Activated naive CD8-positive, alpha-beta T cell treated with anti-CD3 and anti-CD28 coated beads, Interleukin-2, amount 10 ng/mL, durations not matched to agents 7 days and 5 days (primary cell): ENCODE measurements around the gene RCOR3. TPM values are rescaled to one million over a fixed set of nuclear protein-coding genes. Genes with fewer than 3 reads are reported as not detected.

Source experiments
- ATAC-seq: fragments of 150-1000 bp; cut with Tn5 transposase; one replicate; pipeline ENCODE4 v1.10.0; 2021; ENCODE audit warnings: low read depth, moderate library complexity
- POLR2A ChIA-PET: fragments of 350-600 bp; sonication (Branson Sonifier 250); formaldehyde crosslinking; loops from one replicate; lab custom pipeline; 2021; ENCODE audit warnings: antibody characterized with exemption; lab: Charles Lee
- DNase-seq: peaks from one replicate; pipeline ENCODE4 v3.0.0; 2021
- H3K27ac Mint-ChIP-seq: one replicate; pipeline ENCODE4 v1.8.0; 2022; ENCODE audit warnings: mild to moderate bottlenecking, mixed read lengths
- H3K27me3 Mint-ChIP-seq: one replicate; pipeline ENCODE4 v1.8.0; 2022; ENCODE audit warnings: mild to moderate bottlenecking, moderate library complexity, mixed read lengths
- H3K36me3 Mint-ChIP-seq: one replicate; pipeline ENCODE4 v1.8.0; 2021; ENCODE audit warnings: mild to moderate bottlenecking, mixed read lengths
- H3K4me1 Mint-ChIP-seq: one replicate; pipeline ENCODE4 v1.8.0; 2021; ENCODE audit warnings: mixed read lengths
- H3K4me3 Mint-ChIP-seq: one replicate; pipeline ENCODE4 v1.8.0; 2022; ENCODE audit warnings: mild to moderate bottlenecking, moderate library complexity, mixed read lengths
- H3K9me3 Mint-ChIP-seq: one replicate; pipeline ENCODE4 v1.8.0; 2021; ENCODE audit warnings: mixed read lengths
- total RNA-seq, 2 experiments: library from RNA; stranded (reverse); gene quantifications; one replicate each; pipeline ENCODE4 v1.2.3, GENCODE V29; 2021

The RCOR3 gene
- total RNA-seq, 2 experiments from 2014 or later, result 54.8 to 61.1 TPM

DNA sequence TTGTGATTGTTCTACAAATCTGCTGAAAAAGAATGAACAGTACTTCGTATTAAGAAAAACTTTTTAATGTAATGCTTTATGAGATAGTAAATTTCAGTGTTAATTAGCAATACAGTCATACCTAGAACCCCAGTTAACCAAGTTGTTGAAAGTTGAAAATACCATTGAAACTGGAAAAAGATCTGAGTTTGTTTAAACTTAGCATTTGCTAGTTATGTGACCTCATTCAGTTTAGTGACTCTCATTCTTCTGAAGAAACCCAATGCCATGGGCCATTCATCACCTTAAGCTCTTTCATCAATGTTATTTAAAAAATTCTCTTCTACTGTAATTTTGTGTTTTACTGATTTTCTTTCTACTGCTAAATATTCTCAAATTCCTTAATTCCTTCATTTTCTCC is 20.2 kb downstream of the RCOR3 start:
- POLR2A ChIA-PET, result no interaction called here
- no peaks in the 10 kb centered on the region for H3K27me3 Mint-ChIP-seq
- no peak overlapping the region for H3K27ac Mint-ChIP-seq
- no peaks in the 10 kb centered on the region for H3K4me1 Mint-ChIP-seq
- peaks cover 7% of the 10 kb centered on the region for H3K36me3 Mint-ChIP-seq
- H3K9me3 Mint-ChIP-seq, result no peaks in the 10 kb centered on the region
- DNase-seq (no peak), ATAC-seq (no peak)
- no peak overlapping the region for H3K4me3 Mint-ChIP-seq

DNA sequence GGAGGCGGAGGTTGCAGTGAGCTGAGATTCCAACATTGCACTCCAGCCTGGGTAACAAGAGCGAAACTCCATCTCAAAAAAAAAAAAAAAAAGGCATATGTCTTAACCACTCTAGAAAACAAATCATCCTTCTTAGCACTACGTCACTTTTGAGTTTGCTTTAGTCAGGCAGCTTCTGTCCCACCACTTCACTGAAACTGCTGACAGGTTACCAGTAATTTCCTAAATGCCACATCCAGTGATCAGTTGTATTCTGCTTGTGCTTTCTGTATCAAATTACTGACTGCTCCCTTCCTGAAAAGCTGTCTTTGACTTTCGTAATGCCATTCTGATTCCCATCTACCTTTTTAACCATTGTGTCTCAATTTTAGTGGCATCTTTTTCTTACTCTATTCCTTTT is 21.7 kb downstream of the RCOR3 start:
- POLR2A ChIA-PET, result no interaction called here

DNA sequence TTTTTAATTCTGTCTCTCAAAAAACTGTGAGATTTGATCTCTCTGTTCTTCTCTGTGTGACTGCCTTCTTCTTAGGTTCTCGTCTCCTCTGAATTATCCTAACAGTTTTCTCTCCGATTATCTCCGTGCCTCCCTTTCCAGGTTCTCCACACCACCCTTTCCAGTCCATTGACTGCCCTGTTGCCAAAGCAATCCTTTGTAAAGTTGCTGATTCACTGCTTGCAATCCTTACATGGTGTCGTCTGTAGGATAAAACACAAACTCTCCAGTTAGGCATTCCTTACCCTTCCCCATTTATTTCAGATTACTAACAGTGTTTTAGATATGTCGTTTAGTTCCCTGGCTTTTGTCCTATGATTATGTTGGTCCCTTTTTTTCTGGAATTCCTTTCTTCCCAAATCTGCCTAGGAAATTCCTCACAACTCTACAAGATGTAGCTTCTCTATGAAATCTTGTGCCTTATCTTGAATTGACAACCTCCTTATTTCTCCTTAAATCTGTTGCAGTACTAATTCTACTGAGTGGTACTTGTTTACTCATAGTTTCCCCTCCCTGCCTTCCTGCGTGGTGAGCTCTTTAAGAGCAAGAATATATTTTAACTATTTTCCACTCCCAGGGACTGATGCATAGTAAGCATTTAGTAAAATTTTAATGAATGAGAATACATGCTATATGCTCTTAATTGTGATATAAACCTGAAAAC is 22.3 kb downstream of the RCOR3 start:
- Mint-ChIP-seq H3K4me3 (no peak overlapping the region), H3K27me3 (no peaks in the 10 kb centered on the region), H3K36me3 (peaks cover 20% of the 10 kb centered on the region), H3K9me3 (no peaks in the 10 kb centered on the region), H3K27ac (no peak overlapping the region), H3K4me1 (no peaks in the 10 kb centered on the region)
- POLR2A ChIA-PET, result no interaction called here
- DNase-seq (no peak), ATAC-seq (no peak)

More for the DNA sequence above, 21.7 kb downstream of the RCOR3 start:
- ATAC-seq (no peak), DNase-seq (no peak)
- Mint-ChIP-seq H3K27ac (no peak overlapping the region), H3K27me3 (no peaks in the 10 kb centered on the region), H3K9me3 (no peaks in the 10 kb centered on the region), H3K4me1 (no peaks in the 10 kb centered on the region), H3K36me3 (peaks cover 17% of the 10 kb centered on the region), H3K4me3 (no peak overlapping the region)

DNA sequence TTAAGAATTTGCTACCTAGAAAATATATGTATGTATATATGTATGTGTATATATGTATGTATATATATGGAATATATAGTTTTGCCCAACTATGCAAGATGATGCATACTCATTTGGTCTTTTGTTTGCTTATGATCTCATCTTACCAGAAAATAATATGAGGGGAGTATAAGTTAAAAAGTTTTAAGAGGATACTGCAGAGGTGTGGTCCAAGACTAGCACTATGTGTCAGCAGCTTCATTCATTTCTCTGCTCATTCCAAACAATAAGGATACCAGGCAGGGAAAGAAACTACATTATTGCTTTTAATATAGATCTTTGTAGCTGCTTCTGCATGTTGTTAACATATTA is 22.8 kb downstream of the RCOR3 start:
- H3K36me3 Mint-ChIP-seq, result peaks cover 23% of the 10 kb centered on the region
- POLR2A ChIA-PET, result no interaction called here
- no peak overlapping the region for H3K4me3 Mint-ChIP-seq
- H3K4me1 Mint-ChIP-seq, result no peaks in the 10 kb centered on the region
- H3K9me3 Mint-ChIP-seq, result no peaks in the 10 kb centered on the region
- no peak for DNase-seq
- no peak overlapping the region for H3K27ac Mint-ChIP-seq
- no peaks in the 10 kb centered on the region for H3K27me3 Mint-ChIP-seq
- no peak for ATAC-seq

DNA sequence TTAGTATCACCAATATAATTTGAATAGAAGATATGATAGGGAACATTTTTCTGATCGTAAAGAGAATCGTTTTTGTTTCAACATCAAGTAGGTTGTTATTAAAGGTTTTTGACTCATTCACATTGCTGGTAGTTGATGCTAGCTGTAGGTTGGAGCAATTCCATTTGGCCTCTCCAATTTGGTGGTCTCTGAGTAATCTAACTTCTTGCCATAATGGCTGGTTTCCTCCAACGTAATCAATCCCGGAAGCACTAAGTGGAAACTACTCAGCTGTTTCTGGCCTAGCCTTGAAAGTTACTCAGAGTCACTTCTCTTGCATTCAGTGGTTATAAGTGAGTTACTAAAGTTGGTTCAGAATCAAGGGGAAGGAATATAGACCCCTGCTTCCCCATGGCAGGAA is 26.0 kb downstream of the RCOR3 start:
- peaks cover 24% of the 10 kb centered on the region for H3K36me3 Mint-ChIP-seq
- POLR2A ChIA-PET, result no interaction called here
- H3K9me3 Mint-ChIP-seq, result no peaks in the 10 kb centered on the region
- H3K27ac Mint-ChIP-seq, result no peak overlapping the region
- H3K4me3 Mint-ChIP-seq, result no peak overlapping the region
- H3K27me3 Mint-ChIP-seq, result no peaks in the 10 kb centered on the region
- no peaks in the 10 kb centered on the region for H3K4me1 Mint-ChIP-seq
- ATAC-seq, result no peak
- DNase-seq, result no peak

DNA sequence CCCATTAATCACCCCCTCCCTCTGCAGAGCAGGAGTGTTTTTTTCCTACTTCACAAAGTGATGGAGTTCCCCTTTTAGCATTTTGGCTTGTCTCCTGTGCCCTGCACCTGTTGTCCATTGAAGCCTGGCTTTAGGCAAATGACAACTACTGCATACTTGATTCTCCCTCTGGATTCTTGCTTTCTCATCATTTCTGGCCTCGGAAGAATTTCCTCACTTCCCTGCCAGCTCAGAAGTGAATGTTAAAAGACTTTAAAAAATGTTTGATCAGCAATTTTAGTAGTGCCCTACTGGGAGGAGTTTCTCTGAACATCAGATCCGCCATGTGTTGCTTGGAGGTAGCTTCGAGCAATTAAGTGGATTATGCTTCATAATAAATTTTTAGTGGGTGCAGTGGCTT is 28.1 kb downstream of the RCOR3 start:
- Mint-ChIP-seq H3K27me3 (no peaks in the 10 kb centered on the region), H3K27ac (no peak overlapping the region), H3K36me3 (peaks cover 31% of the 10 kb centered on the region), H3K4me1 (no peaks in the 10 kb centered on the region), H3K9me3 (no peaks in the 10 kb centered on the region), H3K4me3 (no peak overlapping the region)
- POLR2A ChIA-PET, result no interaction called here
- ATAC-seq (no peak), DNase-seq (no peak)

DNA sequence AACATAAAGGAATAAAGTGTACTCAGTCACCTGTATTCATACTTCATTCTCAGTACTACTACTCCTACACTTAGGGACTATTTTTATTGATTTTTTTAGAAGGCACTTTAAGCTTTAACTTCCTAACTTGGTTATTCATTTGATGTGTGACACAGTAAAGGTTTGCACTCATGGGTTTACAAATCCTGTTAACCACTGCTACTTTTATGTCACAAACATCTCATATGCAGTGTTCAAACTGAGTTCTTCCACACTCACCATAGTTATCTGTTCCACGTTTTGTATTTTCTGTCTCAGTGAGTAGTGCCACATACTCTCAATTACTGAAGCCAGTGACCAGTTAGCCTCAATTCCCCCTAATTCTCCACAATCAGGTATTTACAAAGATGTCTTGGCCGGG is 33.2 kb downstream of the RCOR3 start:
- H3K27me3 Mint-ChIP-seq, result no peaks in the 10 kb centered on the region
- H3K36me3 Mint-ChIP-seq, result peaks cover 33% of the 10 kb centered on the region
- no peaks in the 10 kb centered on the region for H3K4me1 Mint-ChIP-seq
- H3K9me3 Mint-ChIP-seq, result no peaks in the 10 kb centered on the region
- POLR2A ChIA-PET, result no interaction called here
- ATAC-seq (no peak), DNase-seq (no peak)
- H3K4me3 Mint-ChIP-seq, result no peak overlapping the region
- no peak overlapping the region for H3K27ac Mint-ChIP-seq

DNA sequence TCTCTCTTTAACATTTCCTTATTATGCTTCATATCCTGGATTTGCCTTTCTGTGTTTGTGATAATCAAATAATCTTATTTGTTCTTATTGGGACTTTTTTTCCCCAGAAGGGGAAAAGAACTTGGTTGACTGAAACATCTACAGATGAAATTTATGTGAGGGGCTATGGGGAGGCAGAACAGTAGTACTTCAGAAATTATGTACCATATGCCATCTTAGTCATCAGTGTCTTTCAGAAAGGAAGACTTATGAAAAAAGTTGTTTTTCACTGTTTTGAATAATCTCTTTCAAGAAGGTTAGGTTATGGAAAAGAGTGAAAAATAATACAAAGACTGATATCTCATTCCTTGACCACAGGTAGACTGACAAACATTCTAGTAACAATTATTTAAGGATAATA is 37.2 kb downstream of the RCOR3 start:
- no peak for DNase-seq
- POLR2A ChIA-PET, result interaction anchor here (0.5 kb wide), 1 partner anchor 22 kb away, joined by 3 read pairs; no protein-coding TSS in a partner anchor
- H3K36me3 Mint-ChIP-seq, result peaks cover 48% of the 10 kb centered on the region
- peaks cover 1% of the 10 kb centered on the region for H3K4me1 Mint-ChIP-seq
- no peaks in the 10 kb centered on the region for H3K9me3 Mint-ChIP-seq
- no peak for ATAC-seq
- H3K4me3 Mint-ChIP-seq, result no peak overlapping the region
- no peaks in the 10 kb centered on the region for H3K27me3 Mint-ChIP-seq
- no peak overlapping the region for H3K27ac Mint-ChIP-seq

DNA sequence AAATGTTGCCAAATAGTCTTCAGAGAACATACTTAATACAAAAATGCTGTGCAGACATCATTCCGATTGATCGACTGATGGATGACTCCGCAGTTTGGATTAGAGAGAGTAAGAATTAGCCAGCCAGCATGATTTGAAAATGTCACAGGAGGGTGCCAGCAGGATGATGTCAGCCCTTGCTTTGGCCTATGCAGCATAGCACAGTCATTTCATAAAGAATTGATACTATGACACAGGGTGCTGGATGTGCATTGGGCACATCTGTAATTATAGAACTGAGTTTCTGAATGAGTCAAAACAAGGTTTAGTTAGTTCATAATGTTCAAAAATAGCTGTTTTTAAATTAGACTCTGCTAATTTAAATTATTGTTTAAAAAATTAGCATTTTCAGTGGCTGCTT is 45.9 kb downstream of the RCOR3 start:
- peaks cover 32% of the 10 kb centered on the region for H3K36me3 Mint-ChIP-seq
- no peak for ATAC-seq

DNA sequence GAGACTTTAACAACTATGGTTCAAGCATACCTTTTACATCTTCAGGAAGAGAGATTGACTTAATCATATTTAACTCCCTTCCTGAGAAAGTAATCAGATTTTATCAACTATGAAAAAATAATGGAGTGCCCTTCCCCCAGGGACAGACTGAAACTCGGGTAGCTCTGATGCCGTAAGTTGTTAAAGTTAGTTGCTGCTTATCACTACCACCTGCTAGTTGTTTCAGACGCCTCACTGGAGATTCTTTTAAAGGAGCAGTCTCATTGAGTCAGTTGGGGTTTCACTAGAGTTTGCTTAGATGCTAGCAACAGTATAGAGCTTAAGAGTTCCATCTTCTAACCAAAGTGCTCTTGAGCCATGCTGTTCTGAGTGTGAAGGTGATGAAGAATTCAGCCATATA is 50.5 kb downstream of the RCOR3 start:
- H3K27ac Mint-ChIP-seq, result no peak overlapping the region
- no peaks in the 10 kb centered on the region for H3K9me3 Mint-ChIP-seq
- no peak overlapping the region for H3K4me3 Mint-ChIP-seq
- peaks cover 30% of the 10 kb centered on the region for H3K36me3 Mint-ChIP-seq
- POLR2A ChIA-PET, result no interaction called here
- H3K27me3 Mint-ChIP-seq, result no peaks in the 10 kb centered on the region
- H3K4me1 Mint-ChIP-seq, result peaks cover 8% of the 10 kb centered on the region
- ATAC-seq (no peak), DNase-seq (no peak)

More for the DNA sequence above, 45.9 kb downstream of the RCOR3 start:
- POLR2A ChIA-PET, result no interaction called here
- Mint-ChIP-seq H3K27me3 (no peaks in the 10 kb centered on the region), H3K9me3 (no peaks in the 10 kb centered on the region), H3K27ac (no peak overlapping the region), H3K4me3 (no peak overlapping the region), H3K4me1 (peaks cover 7% of the 10 kb centered on the region)
- no peak for DNase-seq

DNA sequence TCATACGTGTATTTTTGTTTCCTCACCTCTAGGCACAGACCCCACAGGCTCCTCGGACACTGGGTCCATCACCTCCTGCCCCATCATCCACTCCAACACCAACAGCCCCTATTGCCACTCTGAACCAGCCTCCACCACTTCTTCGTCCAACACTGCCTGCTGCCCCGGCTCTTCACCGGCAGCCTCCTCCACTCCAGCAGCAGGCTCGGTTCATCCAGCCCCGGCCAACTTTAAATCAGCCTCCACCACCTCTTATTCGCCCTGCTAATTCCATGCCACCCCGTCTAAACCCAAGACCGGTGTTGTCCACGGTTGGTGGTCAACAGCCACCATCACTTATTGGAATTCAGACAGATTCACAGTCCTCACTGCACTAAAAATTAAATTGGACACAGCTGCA is 54.2 kb downstream of the RCOR3 start:
- H3K27ac Mint-ChIP-seq, result peak overlapping the region; percentile 30
- H3K4me1 Mint-ChIP-seq, result peaks cover 3% of the 10 kb centered on the region
- H3K4me3 Mint-ChIP-seq, result no peak overlapping the region
- H3K9me3 Mint-ChIP-seq, result no peaks in the 10 kb centered on the region
- ATAC-seq (no peak), DNase-seq (no peak)
- H3K27me3 Mint-ChIP-seq, result no peaks in the 10 kb centered on the region
- POLR2A ChIA-PET, result no interaction called here
- H3K36me3 Mint-ChIP-seq, result peaks cover 22% of the 10 kb centered on the region

DNA sequence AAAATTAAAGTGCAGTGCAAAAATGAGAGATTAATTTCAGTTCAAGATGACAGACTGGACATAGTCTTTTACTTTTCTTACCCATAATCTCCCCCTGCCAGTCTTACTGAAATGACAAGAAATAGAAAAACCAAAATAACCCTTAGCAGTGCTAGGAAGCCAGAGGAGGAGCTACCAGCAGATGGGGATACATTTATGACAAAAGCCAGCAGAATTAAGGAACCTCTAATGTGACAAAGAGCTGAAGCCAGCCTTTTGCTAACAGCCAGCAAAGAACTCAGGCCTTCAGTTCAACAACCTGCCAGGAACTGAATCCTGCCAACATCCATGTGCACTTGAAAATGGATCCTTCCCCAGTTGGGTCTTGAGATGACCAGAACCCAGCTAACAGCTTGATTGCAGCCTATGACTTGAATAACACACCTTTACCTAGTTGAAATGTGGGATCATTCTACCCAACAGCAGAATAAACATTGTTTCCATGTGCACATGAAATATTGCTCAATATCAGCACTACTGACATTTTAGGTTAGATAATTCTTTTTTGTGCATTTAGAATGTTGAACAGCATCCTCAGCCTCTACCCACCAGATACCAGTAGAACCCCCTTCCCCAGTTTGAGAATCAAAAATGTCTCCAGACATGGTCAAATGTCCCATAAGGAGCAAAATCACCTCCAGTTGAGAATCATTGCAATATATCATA is 59.6 kb downstream of the RCOR3 start:
- Mint-ChIP-seq H3K4me3 (no peak overlapping the region), H3K4me1 (peaks cover 13% of the 10 kb centered on the region), H3K36me3 (peaks cover 4% of the 10 kb centered on the region), H3K9me3 (no peaks in the 10 kb centered on the region), H3K27me3 (no peaks in the 10 kb centered on the region), H3K27ac (no peak overlapping the region)
- DNase-seq (no peak), ATAC-seq (no peak)
- POLR2A ChIA-PET, result interaction anchor here (0.6 kb wide), 1 partner anchor 22 kb away, joined by 3 read pairs; no protein-coding TSS in a partner anchor

DNA sequence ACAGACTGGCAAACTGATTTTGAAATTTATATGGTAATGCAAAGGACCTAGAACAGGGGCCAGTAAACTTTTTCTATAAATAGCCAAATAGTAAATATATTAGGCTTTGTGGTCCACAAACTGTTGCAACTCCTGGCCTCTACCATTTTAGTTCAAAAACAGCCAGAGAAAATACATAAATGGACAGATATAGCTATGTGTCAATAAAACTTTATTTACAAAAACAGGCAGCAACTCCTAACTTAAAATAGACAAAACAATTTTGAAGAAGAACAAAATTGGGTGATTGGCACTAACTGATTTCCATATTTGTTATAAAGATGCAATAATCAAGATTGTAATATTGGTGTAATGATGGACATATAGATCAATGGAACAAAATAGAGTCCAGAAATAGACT is 60.7 kb downstream of the RCOR3 start:
- Mint-ChIP-seq H3K36me3 (peaks cover 4% of the 10 kb centered on the region), H3K9me3 (no peaks in the 10 kb centered on the region), H3K4me3 (no peak overlapping the region), H3K27ac (no peak overlapping the region), H3K27me3 (no peaks in the 10 kb centered on the region), H3K4me1 (peaks cover 18% of the 10 kb centered on the region)
- POLR2A ChIA-PET, result no interaction called here
- ATAC-seq, result no peak
- DNase-seq, result no peak

DNA sequence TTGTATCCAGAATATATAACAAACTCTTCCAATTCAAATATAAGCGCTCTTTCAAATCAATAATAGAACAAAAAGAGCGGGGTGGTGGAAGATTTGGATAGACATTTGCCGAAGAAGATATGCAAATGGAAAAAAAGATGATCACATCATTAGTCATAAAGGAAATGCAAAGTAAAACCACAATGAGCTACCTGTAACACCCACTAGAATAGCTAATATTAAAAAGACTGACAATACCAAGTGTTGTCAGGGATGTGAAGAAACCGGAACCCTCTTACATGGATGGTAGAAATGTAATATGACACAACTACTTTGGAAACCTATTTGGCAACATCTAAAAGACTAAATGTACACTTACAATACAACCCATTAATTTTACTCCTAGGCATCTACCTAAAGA is 61.8 kb downstream of the RCOR3 start:
- no peaks in the 10 kb centered on the region for H3K27me3 Mint-ChIP-seq
- H3K9me3 Mint-ChIP-seq, result no peaks in the 10 kb centered on the region
- ATAC-seq (no peak), DNase-seq (no peak)
- no peak overlapping the region for H3K27ac Mint-ChIP-seq
- H3K36me3 Mint-ChIP-seq, result peaks cover 4% of the 10 kb centered on the region
- POLR2A ChIA-PET, result no interaction called here
- peaks cover 27% of the 10 kb centered on the region for H3K4me1 Mint-ChIP-seq
- no peak overlapping the region for H3K4me3 Mint-ChIP-seq
